ENCODE measurements around the gene SPEF1.

DNA sequence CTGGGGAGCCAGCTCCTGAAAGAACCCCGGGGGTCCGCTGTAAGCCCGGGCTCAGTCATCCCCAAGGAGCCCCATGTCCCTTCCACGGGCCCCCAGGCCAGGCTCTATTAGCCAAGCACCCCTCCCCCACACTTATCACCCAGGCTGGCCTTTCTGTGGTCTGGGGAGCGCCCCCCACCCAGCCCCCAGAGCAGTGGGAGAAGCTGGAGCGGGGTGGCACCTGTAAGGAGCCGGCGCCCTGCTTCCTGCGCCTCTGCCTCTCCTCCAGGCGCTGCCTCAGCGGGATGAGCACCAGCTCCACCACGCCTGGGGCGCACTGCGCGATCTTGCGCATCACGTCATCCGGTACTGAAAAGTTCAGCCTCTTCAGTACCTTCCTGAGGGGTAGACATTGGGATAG is 2.3 kb downstream of the SPEF1 start:
- TF ChIP-seq, protein P1, sequence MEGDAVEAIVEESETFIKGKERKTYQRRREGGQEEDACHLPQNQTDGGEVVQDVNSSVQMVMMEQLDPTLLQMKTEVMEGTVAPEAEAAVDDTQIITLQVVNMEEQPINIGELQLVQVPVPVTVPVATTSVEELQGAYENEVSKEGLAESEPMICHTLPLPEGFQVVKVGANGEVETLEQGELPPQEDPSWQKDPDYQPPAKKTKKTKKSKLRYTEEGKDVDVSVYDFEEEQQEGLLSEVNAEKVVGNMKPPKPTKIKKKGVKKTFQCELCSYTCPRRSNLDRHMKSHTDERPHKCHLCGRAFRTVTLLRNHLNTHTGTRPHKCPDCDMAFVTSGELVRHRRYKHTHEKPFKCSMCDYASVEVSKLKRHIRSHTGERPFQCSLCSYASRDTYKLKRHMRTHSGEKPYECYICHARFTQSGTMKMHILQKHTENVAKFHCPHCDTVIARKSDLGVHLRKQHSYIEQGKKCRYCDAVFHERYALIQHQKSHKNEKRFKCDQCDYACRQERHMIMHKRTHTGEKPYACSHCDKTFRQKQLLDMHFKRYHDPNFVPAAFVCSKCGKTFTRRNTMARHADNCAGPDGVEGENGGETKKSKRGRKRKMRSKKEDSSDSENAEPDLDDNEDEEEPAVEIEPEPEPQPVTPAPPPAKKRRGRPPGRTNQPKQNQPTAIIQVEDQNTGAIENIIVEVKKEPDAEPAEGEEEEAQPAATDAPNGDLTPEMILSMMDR (conservative IDR thresholded peaks at IDR 0.05): no peak
- TF ChIP-seq ZFX (IDR thresholded peaks at IDR 0.05): no peak
